K562 (cell line): ENCODE results near the gene ZNF330.

Source experiments
- CREB1 ChIP-seq, 2 experiments: sonication (generic) in 1 of 2; formaldehyde crosslinking in 1 of 2; IDR thresholded peaks; 2 replicates each; pipeline versions ENCODE4 v1.6.1 to v1.8.0; 2012 to 2022; ENCODE audit warnings: inconsistent platforms in 1 of 2, mild to moderate bottlenecking in 1 of 2, missing genetic modification reagents in 1 of 2, moderate library complexity in 1 of 2
- DPF2 ChIP-seq: fragments of 450-650 bp; IDR thresholded peaks from 2 replicates; pipeline ENCODE4 v1.6.1; 2016
- EZH2 ChIP-seq: IDR thresholded peaks from 2 replicates; pipeline ENCODE4 v1.6.1; 2012; ENCODE audit warnings: low read depth, mild to moderate bottlenecking, inconsistent platforms, low read length, borderline replicate concordance
- HNRNPH1 ChIP-seq: fragments of 200-400 bp; formaldehyde crosslinking; optimal IDR thresholded peaks from 2 replicates; pipeline ENCODE3; 2017; ENCODE audit warnings: low read depth, mild to moderate bottlenecking, low read length, moderate library complexity
- JUNB ChIP-seq: fragments of 450-650 bp; formaldehyde crosslinking; conservative IDR thresholded peaks from 2 replicates; pipeline ENCODE4 v1.4.0; 2020; ENCODE audit warnings: mild to moderate bottlenecking
- MAZ ChIP-seq, 2 experiments: fragments of 450-650 bp in 1 of 2; sonication (generic) in 1 of 2; formaldehyde crosslinking; IDR thresholded peaks in 1 of 2; conservative IDR thresholded peaks in 1 of 2; 2 replicates each; pipeline versions ENCODE4 v1.4.0 to v1.5.0; 2020; ENCODE audit warnings: mild to moderate bottlenecking in 1 of 2, missing genetic modification reagents in 1 of 2
- NCOA1 ChIP-seq: fragments of 450-650 bp; IDR thresholded peaks from 2 replicates; pipeline ENCODE4 v1.6.1; 2016; ENCODE audit warnings: low read depth
- NFE2L1 ChIP-seq: fragments of 450-650 bp; IDR thresholded peaks from 2 replicates; pipeline ENCODE4 v1.6.1; 2016; ENCODE audit warnings: missing genetic modification characterization, low read depth, mild to moderate bottlenecking, missing compliant biosample characterization, moderate library complexity, borderline replicate concordance
- POLR2A ChIP-seq: fragments of 450-650 bp; conservative IDR thresholded peaks from 2 replicates; pipeline ENCODE4 v1.6.1; 2016
- POLR2AphosphoS5 ChIP-seq: IDR thresholded peaks from 2 replicates; pipeline ENCODE4 v1.6.1; 2011; ENCODE audit warnings: mild to moderate bottlenecking, low read depth, low read length, moderate library complexity; ENCODE audit not compliant: control insufficient read depth, insufficient read depth
- WHSC1 ChIP-seq: IDR thresholded peaks from one replicate; pipeline ENCODE4 v1.6.1; 2012; ENCODE audit warnings: low read length, control low read depth, inconsistent platforms
- ZNF143 ChIP-seq: sonication (generic); formaldehyde crosslinking; IDR thresholded peaks from 2 replicates; pipeline ENCODE4 v1.9.0; 2022; ENCODE audit warnings: mild to moderate bottlenecking, missing genetic modification reagents
- TF ChIP-seq, protein P1 (sequence below), 3 experiments: IDR thresholded peaks in 2 of 3; conservative IDR thresholded peaks in 1 of 3; 2 replicates each; pipeline ENCODE4 v1.5.1; 2011 to 2012; ENCODE audit warnings: low read length in 3 of 3, mild to moderate bottlenecking in 3 of 3, control low read depth in 2 of 3, improper control_type of control experiment in 1 of 3, inconsistent platforms in 1 of 3, low read depth in 1 of 3, mixed read lengths in 1 of 3, moderate library complexity in 1 of 3; ENCODE audit not compliant: insufficient read depth in 2 of 3

DNA sequence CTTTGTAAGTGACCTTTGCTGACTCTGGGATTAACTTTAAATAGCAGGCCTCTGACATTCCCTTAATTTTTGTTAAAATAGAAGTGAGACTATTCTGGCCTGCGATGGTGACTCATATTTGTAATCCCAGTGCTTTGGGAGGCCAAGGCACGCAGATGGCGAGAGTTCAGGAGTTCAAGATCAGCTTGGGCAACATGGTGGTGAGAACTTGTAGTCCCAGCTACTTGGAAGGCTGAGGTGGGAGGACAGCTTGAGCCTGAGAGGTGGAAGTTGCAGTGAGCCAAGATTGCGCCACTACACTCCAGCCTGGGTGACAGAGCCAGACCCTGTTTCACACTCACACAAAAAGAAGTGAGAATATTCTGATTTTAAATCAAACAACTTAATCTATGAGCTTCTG, 27.3 kb downstream of the ZNF330 start:
- no peak for TF ChIP-seq HNRNPH1
- TF ChIP-seq ZNF143, result no peak
- TF ChIP-seq POLR2AphosphoS5, result no peak
- TF ChIP-seq DPF2, result no peak
- TF ChIP-seq, protein P1, sequence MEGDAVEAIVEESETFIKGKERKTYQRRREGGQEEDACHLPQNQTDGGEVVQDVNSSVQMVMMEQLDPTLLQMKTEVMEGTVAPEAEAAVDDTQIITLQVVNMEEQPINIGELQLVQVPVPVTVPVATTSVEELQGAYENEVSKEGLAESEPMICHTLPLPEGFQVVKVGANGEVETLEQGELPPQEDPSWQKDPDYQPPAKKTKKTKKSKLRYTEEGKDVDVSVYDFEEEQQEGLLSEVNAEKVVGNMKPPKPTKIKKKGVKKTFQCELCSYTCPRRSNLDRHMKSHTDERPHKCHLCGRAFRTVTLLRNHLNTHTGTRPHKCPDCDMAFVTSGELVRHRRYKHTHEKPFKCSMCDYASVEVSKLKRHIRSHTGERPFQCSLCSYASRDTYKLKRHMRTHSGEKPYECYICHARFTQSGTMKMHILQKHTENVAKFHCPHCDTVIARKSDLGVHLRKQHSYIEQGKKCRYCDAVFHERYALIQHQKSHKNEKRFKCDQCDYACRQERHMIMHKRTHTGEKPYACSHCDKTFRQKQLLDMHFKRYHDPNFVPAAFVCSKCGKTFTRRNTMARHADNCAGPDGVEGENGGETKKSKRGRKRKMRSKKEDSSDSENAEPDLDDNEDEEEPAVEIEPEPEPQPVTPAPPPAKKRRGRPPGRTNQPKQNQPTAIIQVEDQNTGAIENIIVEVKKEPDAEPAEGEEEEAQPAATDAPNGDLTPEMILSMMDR (IDR thresholded peaks at IDR 0.05 in 2 of 3, conservative IDR thresholded peaks at IDR 0.05 in 1 of 3; ENCODE audit: insufficient read depth in 2 of 3, low read depth in 1 of 3, low read length in 3 of 3), result no peak
- no peak for TF ChIP-seq MAZ (CRISPR knock-in tag; conservative IDR thresholded peaks at IDR 0.05 in 1 of 2, IDR thresholded peaks at IDR 0.05 in 1 of 2)
- TF ChIP-seq POLR2A, result no peak
- TF ChIP-seq WHSC1, result no peak
- TF ChIP-seq NFE2L1 (tag), result no peak
- TF ChIP-seq JUNB, result no peak
- no peak for TF ChIP-seq EZH2
- TF ChIP-seq CREB1 (IDR thresholded peaks at IDR 0.05), result no peak
- no peak for TF ChIP-seq CREB1 (CRISPR knock-in tag; IDR thresholded peaks at IDR 0.05)
- TF ChIP-seq NCOA1, result no peak
